Measurements from ENCODE around the gene MGAT2.

Gene MGAT2

GRCh38 chr14:49659526-49660455 is 39.2 kb downstream of the MGAT2 start:
- no peak for DNase-seq (ENCODE audit: low read depth in 2 of 2)
- no peak overlapping the region for H3K4me3 ChIP-seq (replicated peaks in 1 of 2; ENCODE audit: low read depth in 2 of 2, low read length in 2 of 2)
- no peak for TF ChIP-seq CTCF (IDR thresholded peaks at IDR 0.05; ENCODE audit: low read depth, low read length)

GRCh38 chr14:49670475-49670874 is 49.9 kb downstream of the MGAT2 start:
- TF ChIP-seq CTCF (IDR thresholded peaks at IDR 0.05; ENCODE audit: low read depth, low read length): no peak
- DNase-seq (ENCODE audit: low read depth in 2 of 2): no peak
- H3K4me3 ChIP-seq (replicated peaks in 1 of 2; ENCODE audit: low read depth in 2 of 2, low read length in 2 of 2): no peak overlapping the region

Measured in cardiac fibroblast (primary cell).